ENCODE measurements around the gene SLC6A6. TPM values are rescaled to one million over a fixed set of nuclear protein-coding genes. Genes with fewer than 3 reads are reported as not detected.

SLC6A6 gene
- total RNA-seq, 1 donor from 2014 or later: 3.8 TPM

DNA sequence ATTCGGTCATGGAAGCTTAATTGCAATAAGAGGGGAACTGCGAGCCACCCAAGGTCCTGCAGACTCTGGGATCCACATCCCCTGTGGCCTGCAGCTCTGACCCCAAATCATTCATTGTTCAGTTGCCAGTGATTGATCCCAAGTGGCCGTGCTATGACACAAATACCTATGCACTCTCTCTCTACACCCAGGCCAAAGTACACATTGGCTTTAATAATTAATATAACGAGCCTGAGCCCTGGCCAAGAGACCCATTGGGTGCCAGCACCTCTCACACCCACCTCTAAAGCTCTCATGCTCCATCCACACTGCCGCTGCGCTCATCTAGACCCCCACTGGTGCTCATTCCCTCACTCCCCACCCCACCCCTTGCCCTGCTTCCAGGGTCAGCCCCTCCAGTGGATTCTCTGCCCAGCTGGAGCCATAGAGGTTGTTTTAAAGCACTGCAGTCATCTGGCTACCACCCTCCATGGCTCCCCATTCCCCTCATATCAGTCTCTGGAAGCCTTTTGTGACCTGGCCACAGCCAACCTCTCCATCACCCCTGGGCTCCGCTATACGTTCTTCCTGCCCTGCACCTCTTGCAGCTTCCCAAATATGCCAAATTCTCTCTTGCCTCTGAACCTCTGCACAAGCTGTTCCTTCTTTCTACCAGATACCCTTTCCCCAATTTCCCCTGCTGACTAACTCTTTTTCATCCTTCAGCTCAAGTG, 37.7 kb upstream of the SLC6A6 start:
- Histone ChIP-seq H3K27me3 (ENCODE audit: control insufficient read depth, insufficient read depth, low read length) (peaks cover 42% of the 10 kb centered on the region), H3K36me3 (ENCODE audit: control insufficient read depth, insufficient read depth, low read length) (no peaks in the 10 kb centered on the region)
- no peak for DNase-seq (ENCODE audit: low read depth)

DNA sequence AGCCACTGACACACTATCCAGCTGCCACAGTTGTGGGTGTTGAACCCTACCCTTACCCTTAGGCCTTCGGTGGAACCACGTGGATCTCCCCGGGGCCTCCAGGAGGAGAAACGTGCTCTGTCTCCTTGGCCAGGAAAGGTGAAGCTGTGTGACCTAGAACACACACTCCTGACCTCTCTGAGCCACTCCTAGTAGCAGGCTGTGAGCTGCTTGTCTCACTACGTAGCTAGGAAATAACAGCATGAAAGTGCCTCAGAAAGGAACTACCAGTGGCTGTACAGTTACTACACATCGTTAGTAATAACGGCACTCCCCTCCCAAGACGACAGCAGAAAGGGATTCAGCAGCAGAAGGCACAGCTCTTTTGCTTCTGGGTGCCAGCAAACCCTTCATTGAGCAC, 36.2 kb upstream of the SLC6A6 start:
- TF ChIP-seq, protein P1, sequence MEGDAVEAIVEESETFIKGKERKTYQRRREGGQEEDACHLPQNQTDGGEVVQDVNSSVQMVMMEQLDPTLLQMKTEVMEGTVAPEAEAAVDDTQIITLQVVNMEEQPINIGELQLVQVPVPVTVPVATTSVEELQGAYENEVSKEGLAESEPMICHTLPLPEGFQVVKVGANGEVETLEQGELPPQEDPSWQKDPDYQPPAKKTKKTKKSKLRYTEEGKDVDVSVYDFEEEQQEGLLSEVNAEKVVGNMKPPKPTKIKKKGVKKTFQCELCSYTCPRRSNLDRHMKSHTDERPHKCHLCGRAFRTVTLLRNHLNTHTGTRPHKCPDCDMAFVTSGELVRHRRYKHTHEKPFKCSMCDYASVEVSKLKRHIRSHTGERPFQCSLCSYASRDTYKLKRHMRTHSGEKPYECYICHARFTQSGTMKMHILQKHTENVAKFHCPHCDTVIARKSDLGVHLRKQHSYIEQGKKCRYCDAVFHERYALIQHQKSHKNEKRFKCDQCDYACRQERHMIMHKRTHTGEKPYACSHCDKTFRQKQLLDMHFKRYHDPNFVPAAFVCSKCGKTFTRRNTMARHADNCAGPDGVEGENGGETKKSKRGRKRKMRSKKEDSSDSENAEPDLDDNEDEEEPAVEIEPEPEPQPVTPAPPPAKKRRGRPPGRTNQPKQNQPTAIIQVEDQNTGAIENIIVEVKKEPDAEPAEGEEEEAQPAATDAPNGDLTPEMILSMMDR (IDR thresholded peaks at IDR 0.05; ENCODE audit: insufficient read depth, low read length, poor library complexity, severe bottlenecking): no peak
- H3K27me3 ChIP-seq (ENCODE audit: control insufficient read depth, insufficient read depth, low read length): peaks cover 38% of the 10 kb centered on the region
- no peaks in the 10 kb centered on the region for H3K36me3 ChIP-seq (ENCODE audit: control insufficient read depth, insufficient read depth, low read length)
- no peak for DNase-seq (ENCODE audit: low read depth)
- no peak overlapping the region for H3K4me3 ChIP-seq (ENCODE audit: low read depth, low read length)

More for the DNA sequence above, 37.7 kb upstream of the SLC6A6 start:
- TF ChIP-seq, protein P1 (IDR thresholded peaks at IDR 0.05; ENCODE audit: insufficient read depth, low read length, poor library complexity, severe bottlenecking): no peak
- no peak overlapping the region for H3K4me3 ChIP-seq (ENCODE audit: low read depth, low read length)

DNA sequence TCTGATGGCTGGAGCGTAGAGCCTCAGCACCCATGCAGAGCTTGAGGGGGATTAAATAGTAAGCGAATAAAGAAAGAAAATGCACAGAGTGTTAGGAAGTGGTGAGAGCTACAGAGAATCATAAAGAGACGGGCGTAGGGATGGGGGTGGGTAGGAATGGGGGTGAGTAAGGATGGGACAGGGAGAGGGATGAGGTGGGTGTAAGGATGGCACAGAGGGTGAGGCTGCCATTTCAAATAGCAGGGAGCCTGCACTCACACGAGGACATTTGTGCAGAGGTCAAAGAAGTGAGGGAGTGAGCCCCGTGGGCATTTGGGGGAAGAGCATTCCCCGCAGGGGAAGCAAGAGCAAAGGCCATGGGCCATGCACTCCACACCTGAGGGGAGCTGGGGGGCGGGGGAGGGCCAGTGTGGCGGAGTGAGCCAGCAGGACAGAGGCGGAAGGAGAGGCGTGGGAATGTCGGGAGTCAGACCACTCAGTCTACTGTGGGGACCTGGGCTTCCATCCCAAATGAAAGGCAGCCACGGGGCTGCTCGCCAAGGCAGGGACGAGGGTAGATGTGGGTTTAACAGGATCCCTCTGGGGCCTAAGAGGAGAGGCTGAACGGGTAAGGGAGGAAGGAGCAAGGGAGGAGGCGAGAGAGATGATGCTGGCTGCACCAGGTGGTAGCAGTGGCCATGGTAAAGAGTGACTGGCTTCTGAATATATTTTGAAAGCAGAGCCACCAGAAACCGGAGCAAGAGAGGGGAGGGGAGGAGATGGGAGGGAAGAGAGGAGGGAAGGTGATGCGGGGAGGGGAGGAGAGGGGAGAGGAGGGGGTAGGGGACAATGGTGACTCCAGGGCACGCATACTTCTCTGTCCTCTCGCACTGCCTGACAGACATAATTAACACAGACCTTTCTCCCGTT, 35.2 kb upstream of the SLC6A6 start:
- H3K4me3 ChIP-seq (ENCODE audit: low read depth, low read length): no peak overlapping the region
- H3K27me3 ChIP-seq (ENCODE audit: control insufficient read depth, insufficient read depth, low read length): peaks cover 33% of the 10 kb centered on the region
- DNase-seq (ENCODE audit: low read depth): no peak
- TF ChIP-seq, protein P1 (IDR thresholded peaks at IDR 0.05; ENCODE audit: insufficient read depth, low read length, poor library complexity, severe bottlenecking): no peak
- no peaks in the 10 kb centered on the region for H3K36me3 ChIP-seq (ENCODE audit: control insufficient read depth, insufficient read depth, low read length)

DNA sequence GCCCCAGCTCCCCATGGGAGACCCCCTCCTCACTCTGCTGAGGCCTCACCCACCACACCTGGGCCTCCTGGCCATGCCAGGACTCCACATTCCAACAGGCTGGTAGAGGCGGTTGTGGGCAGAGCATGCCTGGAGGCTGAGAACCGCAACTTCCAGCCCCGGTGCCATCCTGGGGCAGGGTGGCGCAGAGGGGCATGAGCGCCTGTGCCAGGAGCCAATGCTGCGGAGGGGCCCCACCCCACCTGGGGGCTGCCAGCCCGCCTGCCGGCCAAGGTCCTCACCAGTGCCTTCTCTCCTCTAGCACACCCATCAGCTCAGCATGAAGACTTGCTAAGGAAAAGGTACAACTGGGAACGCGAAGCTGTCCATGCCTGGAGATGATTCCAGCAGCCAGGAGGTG, 34.3 kb upstream of the SLC6A6 start:
- peaks cover 31% of the 10 kb centered on the region for H3K27me3 ChIP-seq (ENCODE audit: control insufficient read depth, insufficient read depth, low read length)
- no peak overlapping the region for H3K4me3 ChIP-seq (ENCODE audit: low read depth, low read length)
- TF ChIP-seq, protein P1 (IDR thresholded peaks at IDR 0.05; ENCODE audit: insufficient read depth, low read length, poor library complexity, severe bottlenecking): no peak
- no peak for DNase-seq (ENCODE audit: low read depth)
- H3K36me3 ChIP-seq (ENCODE audit: control insufficient read depth, insufficient read depth, low read length): no peaks in the 10 kb centered on the region

DNA sequence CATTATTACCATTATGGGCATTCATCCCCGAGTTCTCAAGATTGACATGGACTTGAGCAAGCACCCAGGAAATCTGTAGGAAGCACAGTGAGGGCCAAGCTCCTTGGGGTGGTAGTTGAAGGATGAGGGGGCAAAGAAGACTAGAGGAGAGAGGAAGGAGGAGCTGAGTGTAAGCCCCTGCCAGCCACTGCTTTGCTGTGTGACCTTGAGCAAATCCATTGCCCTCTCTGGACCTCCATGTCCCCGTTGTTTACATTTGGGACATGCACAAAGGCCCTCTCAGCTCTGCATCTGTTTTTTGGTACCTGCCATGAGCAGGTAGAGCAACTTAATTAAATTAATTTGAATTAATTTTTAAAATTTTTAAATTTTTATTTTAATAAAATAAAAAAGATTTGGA, 33.5 kb upstream of the SLC6A6 start:
- Histone ChIP-seq H3K4me3 (ENCODE audit: low read depth, low read length) (no peak overlapping the region), H3K27me3 (ENCODE audit: control insufficient read depth, insufficient read depth, low read length) (peaks cover 28% of the 10 kb centered on the region), H3K36me3 (ENCODE audit: control insufficient read depth, insufficient read depth, low read length) (no peaks in the 10 kb centered on the region)
- TF ChIP-seq, protein P1 (IDR thresholded peaks at IDR 0.05; ENCODE audit: insufficient read depth, low read length, poor library complexity, severe bottlenecking): no peak
- DNase-seq (ENCODE audit: low read depth): no peak
